Cardiac fibroblast (primary cell): ENCODE data around the gene RBPJL.
"Not testable (repeated sequence)": the region's sequence is repeated elsewhere in the genome, so short reads cannot be mapped to it uniquely, and the experiment has no call there.

Source experiments
- DNase-seq, 2 donors: peaks; one replicate each; pipeline versions ENCODE4 v3.0.0 to v3.0.0-alpha.2; 2010; ENCODE audit warnings: low read depth in 2 of 2
- H3K4me3 ChIP-seq, 2 donors: replicated peaks in 1 of 2; 1 replicate in 1 of 2; 2 replicates in 1 of 2; pipeline ENCODE4 v1.5.1; 2011; ENCODE audit warnings: low read depth in 2 of 2, low read length in 2 of 2, mild to moderate bottlenecking in 2 of 2, moderate library complexity in 1 of 2
- TF ChIP-seq, protein P1 (sequence below): IDR thresholded peaks from one replicate; pipeline ENCODE4 v1.5.1; 2011; ENCODE audit warnings: low read depth, mild to moderate bottlenecking, low read length, inconsistent platforms

Gene RBPJL

DNA sequence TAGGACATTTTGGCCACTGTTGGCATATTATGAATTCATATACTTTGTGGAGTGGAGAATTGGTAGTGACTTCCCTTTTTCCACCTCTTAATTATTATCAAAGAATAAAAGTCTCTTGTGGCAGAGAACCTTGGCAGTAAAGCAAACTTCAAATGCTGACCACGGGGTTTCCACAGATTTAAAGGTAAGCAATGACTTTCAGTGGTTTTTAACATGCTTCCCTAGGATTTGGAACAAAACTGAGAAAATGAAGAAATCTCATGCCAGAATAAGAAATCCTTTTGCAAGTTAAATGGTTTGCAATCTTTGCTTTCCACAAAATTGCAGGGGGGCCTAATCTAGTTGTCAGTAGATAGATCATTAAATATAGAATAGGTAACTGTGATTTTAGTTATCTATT is 43.6 kb downstream of the RBPJL start:
- H3K4me3 ChIP-seq, result no peak overlapping the region
- TF ChIP-seq, protein P1, sequence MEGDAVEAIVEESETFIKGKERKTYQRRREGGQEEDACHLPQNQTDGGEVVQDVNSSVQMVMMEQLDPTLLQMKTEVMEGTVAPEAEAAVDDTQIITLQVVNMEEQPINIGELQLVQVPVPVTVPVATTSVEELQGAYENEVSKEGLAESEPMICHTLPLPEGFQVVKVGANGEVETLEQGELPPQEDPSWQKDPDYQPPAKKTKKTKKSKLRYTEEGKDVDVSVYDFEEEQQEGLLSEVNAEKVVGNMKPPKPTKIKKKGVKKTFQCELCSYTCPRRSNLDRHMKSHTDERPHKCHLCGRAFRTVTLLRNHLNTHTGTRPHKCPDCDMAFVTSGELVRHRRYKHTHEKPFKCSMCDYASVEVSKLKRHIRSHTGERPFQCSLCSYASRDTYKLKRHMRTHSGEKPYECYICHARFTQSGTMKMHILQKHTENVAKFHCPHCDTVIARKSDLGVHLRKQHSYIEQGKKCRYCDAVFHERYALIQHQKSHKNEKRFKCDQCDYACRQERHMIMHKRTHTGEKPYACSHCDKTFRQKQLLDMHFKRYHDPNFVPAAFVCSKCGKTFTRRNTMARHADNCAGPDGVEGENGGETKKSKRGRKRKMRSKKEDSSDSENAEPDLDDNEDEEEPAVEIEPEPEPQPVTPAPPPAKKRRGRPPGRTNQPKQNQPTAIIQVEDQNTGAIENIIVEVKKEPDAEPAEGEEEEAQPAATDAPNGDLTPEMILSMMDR, result no peak
- DNase-seq, result no peak

DNA sequence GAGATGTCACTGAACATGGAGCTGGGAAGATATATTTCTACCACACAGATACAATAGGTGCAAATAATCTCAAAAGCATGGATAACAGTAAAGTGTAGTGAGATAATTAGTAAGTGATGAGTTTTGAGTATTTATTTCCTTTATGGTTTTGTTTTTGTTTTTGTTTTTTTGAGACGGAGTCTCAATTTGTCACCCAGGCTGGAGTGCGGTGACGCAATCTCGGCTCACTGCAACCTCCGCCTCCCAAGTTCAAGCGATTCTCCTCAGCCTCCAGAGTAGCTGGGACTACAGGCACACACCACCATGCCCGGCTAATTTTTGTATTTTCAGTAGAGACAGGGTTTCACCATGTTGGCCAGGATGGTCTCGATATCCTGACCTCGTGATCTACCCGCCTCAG is 44.2 kb downstream of the RBPJL start:
- not testable (repeated sequence) for DNase-seq, H3K4me3 ChIP-seq

DNA sequence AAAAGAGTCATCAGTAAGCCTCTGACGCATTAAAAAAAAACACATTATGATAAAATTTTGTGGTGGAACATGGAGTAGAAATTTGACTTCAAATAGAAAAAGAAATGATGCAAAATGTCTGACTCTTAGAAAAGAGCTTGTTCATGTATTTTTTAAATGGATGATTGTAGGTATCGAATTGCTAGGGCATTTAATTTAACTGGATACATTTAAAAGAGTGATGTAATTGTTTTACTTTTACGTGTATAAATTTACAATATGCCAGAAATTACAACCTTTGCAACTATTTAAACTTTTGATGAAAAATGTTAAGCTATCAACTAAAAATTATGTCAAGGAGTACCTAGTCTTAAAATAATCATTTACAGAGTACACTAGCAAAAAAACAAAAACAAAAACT is 46.1 kb downstream of the RBPJL start:
- no peak overlapping the region for H3K4me3 ChIP-seq
- DNase-seq, result no peak
- TF ChIP-seq, protein P1, result no peak

DNA sequence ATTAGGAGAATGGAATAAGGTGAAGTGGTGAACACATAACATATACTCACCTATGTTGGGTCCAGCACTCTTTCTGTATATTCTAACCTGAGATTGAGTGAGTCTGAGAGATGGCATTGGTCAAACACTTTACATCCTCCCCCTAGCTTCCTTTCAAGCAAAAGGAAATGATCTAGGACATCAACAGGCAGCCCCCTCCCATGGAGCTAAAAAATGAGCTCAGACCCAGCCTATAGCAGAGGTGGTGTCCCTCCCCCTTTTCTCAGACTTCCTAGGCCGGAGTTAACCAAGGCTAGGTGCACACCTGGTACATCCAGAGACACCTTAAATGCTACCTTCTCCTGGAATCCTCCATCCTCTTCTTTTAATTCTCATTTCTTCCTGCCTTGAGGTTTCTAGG is 47.1 kb downstream of the RBPJL start:
- H3K4me3 ChIP-seq, result no peak overlapping the region
- TF ChIP-seq, protein P1, result no peak
- DNase-seq, result no peak

DNA sequence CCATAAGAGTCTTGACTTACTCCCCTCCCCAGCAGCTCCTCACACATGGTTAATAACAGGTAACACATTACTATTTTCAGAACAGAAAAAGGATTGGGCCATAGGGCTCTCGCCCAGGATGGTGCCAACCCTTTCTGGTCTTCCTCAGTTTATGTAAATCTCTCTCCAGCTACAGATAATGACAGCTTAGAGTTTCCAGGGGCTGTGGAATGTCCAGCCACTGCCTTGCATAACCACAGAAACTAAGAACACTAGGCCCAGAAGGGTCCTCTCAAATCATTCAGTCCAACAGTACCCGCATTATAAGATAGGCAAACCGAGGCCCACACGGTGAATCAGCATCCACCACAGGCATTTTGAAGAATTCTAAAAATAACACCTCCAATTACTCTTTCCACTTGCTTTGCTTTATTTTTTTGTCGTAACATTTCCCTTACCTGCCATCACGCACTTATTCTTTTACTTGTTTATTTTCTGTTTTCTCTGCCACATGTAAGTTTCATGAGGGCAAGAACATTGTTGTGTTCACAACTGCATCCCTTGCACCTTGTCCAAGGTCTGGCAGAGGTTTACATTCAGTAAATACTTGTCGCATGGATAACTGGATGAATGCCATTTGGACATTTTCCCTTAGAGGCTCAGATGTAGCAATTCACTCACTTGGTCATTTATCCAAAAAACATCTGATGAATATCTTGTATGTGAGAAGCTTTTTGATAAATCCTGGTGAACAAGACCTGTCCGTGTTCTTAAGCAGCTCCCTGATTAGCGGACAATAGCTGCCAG is 48.0 kb downstream of the RBPJL start:
- TF ChIP-seq, protein P1, result no peak
- no peak overlapping the region for H3K4me3 ChIP-seq
- DNase-seq, result peak; percentile 36 to 56

DNA sequence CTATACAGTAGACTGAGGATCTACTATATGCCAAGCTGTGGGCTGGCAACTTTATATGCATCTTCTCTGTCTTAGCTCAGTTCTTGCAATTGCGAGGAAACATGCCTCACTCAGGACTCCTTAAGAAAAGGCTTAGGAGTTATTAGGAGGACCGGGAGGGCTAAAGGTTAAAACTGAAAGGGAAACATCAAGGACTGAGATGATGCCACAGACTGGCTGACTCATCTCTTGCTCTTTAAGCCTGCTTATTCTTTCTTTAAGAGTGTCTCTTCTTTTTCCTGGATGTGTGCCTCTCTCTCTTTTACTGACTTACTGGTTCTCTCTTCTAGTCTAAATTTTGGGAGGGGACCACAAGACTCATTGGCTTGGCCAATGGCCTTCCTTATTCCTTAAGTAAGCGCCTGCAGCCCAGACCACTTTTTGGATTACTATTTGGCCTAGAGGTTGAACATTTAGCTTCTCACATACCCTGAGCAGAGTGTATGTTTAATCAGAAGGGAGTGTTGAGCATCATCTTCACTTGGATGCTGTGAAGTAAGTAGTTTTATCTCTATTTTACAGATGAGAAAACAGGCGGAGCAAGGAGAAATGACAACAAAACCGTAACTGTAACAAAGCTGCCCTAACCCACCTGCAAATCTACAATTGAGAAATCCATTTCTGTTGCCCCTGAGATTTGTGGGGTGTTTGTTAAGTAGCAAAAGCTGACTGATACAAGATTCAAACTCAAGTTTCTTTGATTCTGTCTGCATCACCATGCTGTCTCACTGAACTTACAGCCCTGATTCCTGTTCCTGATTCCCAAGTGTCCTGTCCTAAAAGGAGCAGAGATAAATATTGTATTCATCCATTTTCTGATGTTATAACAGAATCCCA is 48.8 kb downstream of the RBPJL start:
- no peak overlapping the region for H3K4me3 ChIP-seq
- peak; percentile 67 to 77 for DNase-seq
- TF ChIP-seq, protein P1, result no peak
